ENCODE results near the gene EPS8. TPM values are rescaled to one million over a fixed set of nuclear protein-coding genes. Genes with fewer than 3 reads are reported as not detected.
A peak's percentile ranks its signal among the peaks of the same experiment; 100 is the strongest.

The EPS8 gene
- 71.0 TPM for total RNA-seq

GRCh38 chr12:15789220-15790171 lies at the start of gene EPS8:
EPS8 (minus strand) TSS chr12:15789388; CDS start chr12:15682951, 106,437 bp downstream.
- DNase-seq: peak; percentile 86

GRCh38 chr12:15837141-15837790 lies 48.1 kb upstream of the EPS8 start:
- peak; percentile 47 for DNase-seq

GRCh38 chr12:15834575-15834974 lies 45.4 kb upstream of the EPS8 start:
- no peak for DNase-seq

GRCh38 chr12:15831315-15831978 lies 42.3 kb upstream of the EPS8 start:
- no peak for DNase-seq

GRCh38 chr12:15830538-15830937 lies 41.4 kb upstream of the EPS8 start:
- DNase-seq: peak; percentile 21

- DNase-seq: no peak
Measured at GRCh38 chr12:15829949-15830348, 40.8 kb upstream of the EPS8 start.

- DNase-seq: no peak
Measured at GRCh38 chr12:15829255-15829654, 40.1 kb upstream of the EPS8 start.

- no peak for DNase-seq
Measured at GRCh38 chr12:15827136-15827535, 37.9 kb upstream of the EPS8 start.

GRCh38 chr12:15824516-15824915 lies 35.3 kb upstream of the EPS8 start:
- DNase-seq: no peak

GRCh38 chr12:15823360-15824128 lies 34.4 kb upstream of the EPS8 start:
- no peak for DNase-seq

- DNase-seq: no peak
Measured at GRCh38 chr12:15819644-15820437, 30.7 kb upstream of the EPS8 start.

- DNase-seq: no peak
Measured at GRCh38 chr12:15818418-15818817, 29.2 kb upstream of the EPS8 start.

- no peak for DNase-seq
Measured at GRCh38 chr12:15815730-15816129, 26.5 kb upstream of the EPS8 start.

- DNase-seq: peak; percentile 93
Measured at GRCh38 chr12:15811214-15812127, 22.3 kb upstream of the EPS8 start.

GRCh38 chr12:15808652-15809051 lies 19.5 kb upstream of the EPS8 start:
- peak; percentile 64 for DNase-seq

GRCh38 chr12:15808250-15808649 lies 19.1 kb upstream of the EPS8 start:
- no peak for DNase-seq

- DNase-seq: no peak
Measured at GRCh38 chr12:15806826-15807225, 17.6 kb upstream of the EPS8 start.

- DNase-seq: no peak
Measured at GRCh38 chr12:15801770-15802744, 12.9 kb upstream of the EPS8 start.

- no peak for DNase-seq
Measured at GRCh38 chr12:15800278-15800677, 11.1 kb upstream of the EPS8 start.

Measured in skin of body (tissue), 2 donors.